CD4-positive, alpha-beta T cell treated with Interleukin-2 at 100 ng/mL for 4 hours (primary cell): ENCODE results near the gene NARF.
"Not testable (repeated sequence)": the region's sequence is repeated elsewhere in the genome, so short reads cannot be mapped to it uniquely, and the experiment has no call there.

ENCODE experiments used
- DNase-seq: peaks from one replicate; pipeline ENCODE4 v3.0.0-alpha.2; 2020; ENCODE audit warnings: low spot score

NARF gene

GRCh38 chr17:82536512-82537201 is 78.1 kb downstream of the NARF start:
- DNase-seq = no peak

DNA sequence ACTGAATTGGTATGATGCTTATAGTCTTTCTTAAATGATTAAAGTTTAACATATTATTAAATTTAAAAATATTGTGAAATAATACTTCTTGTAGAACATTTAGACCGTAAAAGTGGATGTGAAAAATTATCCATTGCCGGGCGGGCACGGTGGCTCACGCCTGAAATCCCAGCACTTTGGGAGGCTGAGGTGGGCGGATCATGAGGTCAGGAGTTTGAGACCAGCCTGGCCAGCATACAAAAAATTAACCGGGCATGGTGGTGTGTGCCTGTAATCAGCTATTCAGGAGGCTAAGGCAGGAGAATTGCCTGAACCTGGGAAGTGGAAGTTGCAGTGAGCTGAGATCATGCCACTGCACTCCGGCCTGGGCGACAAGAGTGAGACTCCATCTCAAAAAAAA is 78.7 kb downstream of the NARF start:
- not testable (repeated sequence) for DNase-seq

DNA sequence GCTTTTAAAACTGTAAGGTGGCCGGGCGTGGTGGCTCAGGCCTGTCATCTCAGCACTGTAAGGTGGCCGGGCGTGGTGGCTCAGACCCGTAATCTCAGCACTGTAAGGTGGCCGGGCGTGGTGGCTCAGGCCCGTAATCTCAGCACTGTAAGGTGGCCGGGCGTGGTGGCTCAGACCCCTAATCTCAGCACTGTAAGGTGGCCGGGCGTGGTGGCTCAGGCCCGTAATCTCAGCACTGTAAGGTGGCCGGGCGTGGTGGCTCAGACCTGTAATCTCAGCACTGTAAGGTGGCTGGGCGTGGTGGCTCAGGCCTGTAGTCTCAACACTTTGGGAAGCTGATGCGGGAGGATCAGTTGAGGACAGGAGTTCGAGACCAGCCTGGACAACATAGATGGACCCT is 80.5 kb downstream of the NARF start:
- DNase-seq = not testable (repeated sequence)
